NOMO-1 (cell line): ENCODE results near the gene KIF12.

Experiments used
- DNase-seq, 2 experiments: peaks; one replicate each; lab custom pipeline; 2025; ENCODE audit not compliant: unreplicated experiment in 2 of 2; lab: John Stamatoyannopoulos, UW

Gene KIF12

DNA sequence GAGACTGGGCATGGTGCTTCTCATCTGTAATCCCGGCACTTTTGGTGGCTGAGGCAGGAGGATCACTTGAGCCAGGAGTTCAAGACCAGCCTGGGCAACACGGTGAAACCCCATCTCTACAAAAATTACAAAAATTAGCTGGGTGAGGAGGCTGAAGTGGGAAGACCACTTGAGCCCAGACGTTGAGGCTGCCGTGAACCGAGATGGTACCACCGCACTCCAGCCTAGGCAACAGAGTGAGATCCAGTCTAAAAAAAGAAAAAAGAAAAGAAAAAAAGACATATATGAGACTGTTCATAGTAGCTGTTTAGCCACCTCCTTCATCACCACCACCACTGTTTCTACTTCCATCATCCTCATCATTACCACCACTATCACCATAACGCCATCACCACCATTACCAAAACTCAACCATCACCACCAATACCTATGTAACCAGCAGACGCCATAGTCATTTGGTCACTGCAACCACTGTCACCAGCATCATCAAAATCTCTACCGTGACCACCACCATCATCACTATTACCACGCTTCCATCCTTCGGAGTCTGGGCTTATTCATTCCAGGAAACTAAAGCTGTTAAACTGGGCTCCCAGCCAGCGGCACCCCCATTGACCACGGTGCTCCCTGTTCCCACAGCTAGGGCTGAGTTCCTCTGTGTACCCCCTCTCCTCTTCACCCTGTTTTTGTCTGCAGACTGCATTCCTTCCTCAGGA lies 8.4 kb upstream of the KIF12 start:
- DNase-seq: no peak

DNA sequence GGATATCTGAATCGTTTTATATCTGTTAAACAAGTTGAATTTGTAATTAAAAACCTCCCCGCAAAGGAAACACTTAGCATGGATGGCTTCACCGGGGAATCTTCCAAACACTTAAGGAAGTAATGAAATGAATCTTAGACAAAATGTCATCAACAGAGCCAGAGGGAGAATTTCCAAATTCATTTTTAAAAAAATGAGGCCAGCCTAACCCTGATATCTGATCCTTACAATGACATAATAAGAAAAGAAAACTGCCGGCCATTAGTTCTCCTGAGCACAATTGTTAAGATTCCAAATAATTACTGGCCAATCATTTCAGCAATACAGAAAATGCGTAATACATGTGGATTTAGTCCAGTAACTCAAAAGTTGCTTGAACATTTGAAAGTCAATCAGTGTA lies 6.1 kb upstream of the KIF12 start:
- DNase-seq: no peak

DNA sequence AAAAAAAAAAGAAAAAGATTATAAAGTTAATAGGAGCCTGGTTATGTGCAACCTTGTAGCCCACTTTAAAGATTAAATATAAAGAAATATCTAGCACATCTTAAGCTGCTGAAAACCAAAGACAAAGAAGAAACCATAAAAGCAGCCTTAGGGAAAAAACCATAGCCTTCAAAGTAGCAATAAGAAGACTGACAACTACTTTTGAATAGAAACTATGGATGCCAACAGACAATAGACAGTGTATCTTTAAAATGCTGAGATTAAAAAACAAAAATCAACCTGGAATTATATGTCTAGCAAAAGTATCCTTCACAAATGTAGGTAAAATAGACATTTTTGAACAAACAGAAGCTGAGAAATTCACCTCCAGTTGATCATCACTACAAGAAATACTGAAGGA lies 3.4 kb upstream of the KIF12 start:
- no peak for DNase-seq

DNA sequence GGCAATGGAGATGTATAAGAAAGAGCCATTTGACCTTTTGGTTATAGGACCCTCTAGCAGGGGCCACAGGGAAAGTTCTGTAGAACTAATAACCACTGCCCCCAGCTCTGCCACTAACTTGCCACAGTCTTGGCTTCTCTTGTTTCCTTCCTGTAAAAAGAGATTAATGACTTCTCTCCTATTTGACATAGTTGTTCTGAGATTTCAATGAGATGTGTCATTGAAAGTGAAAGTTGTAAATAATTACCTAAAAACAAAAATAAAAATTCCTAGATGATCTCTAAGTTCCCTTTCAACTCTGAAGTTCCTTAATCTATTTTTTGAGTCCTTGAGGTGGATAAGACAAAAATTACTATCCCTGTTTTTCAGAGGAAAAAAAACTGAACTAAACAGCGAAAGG lies 1.4 kb upstream of the KIF12 start:
- no peak for DNase-seq

DNA sequence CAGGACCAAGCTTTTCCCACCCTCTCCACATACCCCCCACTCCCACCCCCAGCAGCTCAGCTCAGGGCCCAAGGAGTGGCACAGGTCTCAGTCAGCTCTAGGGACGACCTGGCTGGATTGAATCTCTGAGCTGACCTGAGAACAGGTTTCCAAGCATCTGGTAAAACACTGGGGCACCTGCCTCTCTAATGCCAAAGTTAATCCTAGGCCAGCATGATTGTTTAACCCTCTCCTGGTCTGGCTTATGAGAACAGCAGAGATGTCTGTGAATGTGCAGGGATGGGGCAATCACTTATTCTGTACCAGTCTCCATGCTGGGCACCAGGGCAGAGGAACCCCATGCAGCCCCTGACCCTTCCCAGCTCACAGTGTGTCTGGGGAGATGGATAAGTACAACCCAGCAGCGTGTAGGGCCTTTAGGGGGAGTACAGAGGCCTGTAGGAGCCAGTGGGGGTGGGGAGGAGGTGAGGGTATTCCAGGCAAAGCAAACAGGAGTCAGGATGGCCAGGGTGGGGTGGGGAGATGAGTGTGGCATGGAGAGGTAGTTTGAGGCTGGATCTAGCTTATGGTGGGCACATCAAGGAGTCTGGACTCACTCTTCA lies 678 bp upstream of the KIF12 start:
- no peak for DNase-seq

DNA sequence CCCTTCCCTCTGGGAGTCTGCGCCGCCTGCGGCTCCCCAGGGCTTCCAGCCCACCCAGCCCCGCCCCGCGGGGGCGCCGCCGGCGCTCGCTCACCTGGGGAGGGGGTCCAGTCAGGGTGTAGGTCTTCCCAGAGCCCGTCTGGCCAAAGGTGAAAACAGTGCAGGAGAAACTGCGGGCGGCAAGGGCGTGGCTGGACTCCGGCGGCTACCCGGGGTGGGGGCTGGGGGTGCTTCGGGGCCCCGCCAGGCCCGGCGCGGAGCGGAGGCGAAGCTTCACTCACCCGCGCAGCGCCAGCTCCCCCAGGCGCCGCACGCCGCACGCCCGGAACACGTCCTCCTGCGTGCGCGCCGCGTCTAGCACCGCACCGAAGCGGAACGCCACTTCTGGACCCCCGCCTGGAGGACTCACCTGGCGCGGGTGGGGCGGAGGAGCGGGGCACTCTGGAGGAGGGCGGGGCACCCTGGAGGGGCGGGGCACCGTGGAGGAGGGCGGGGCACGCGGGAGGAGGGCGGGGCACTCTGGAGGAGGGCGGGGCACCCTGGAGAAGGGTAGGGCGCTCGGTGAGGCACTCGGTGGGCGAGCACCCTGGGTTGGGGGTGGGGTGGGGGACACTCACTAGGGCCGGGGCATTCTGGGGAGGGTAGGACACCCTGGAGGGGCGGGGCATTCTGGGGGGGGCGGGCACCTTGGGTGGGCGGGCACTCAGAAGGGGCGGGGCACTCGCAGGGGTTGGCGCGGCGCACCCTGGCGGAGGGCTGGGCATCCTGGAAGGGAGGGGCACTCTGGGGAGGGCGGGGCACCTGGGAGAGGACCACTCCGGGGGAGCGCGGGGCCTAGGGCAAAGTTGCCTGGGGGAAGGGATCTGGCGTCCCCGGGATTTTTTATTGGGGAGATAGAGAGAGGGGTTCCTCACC lies 814 bp downstream of the KIF12 start:
- no peak for DNase-seq

DNA sequence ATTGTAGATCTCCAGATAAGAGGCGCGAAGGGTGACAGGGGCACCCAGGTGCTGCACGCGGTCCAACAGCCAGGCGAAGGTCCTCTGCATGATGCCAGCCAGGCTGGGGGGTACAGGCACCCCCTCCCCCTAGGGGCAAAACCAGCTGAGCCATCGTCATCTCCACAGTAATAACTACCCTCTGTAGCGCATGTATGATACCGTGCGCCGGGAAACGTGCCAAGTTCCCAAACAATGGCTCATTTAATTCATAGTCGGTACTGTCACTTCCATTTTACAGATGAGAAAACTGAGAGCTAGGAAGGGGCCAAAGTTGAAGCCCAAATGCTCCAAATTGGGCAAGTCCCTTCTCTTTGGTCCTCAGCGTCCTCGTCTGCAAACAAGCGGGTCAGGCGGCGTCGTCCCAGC lies 1.5 kb downstream of the KIF12 start:
- no peak for DNase-seq

DNA sequence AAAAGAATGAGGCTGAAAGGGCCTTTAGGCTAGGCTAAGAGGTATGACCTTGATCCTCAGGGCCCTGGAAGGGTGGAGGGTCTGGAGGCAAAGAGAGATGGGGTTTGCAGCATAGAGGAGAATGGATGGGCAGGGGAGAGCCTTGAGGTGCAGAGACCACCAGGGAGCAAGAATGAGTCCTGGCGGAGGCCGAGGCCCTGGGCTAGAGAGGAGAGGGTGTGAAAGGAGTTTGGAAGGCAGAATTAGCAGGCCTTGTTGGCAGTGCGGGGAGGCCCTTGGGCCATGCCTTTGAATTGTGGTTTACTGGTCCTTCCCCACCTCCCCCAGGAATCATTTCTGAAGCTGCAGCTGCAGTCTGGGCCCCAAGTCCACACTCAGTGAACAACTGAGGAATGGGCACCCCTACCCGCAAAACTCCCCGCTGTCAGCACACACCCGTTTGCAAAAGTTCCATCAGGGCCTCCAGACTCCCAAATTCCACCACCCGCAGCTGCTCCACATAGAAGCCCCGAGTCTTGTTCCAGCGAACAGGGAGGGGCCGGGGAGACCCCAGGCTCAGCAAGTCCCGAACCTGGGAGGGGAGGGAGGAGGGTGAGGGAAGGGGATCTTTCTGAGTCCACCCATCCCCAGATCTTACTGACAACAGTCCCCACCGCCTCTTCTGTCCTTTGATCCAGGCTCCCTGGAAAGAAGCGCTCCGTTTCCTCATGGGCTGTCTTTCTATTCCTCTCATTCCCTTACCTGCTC lies 2.1 kb downstream of the KIF12 start:
- DNase-seq: no peak

DNA sequence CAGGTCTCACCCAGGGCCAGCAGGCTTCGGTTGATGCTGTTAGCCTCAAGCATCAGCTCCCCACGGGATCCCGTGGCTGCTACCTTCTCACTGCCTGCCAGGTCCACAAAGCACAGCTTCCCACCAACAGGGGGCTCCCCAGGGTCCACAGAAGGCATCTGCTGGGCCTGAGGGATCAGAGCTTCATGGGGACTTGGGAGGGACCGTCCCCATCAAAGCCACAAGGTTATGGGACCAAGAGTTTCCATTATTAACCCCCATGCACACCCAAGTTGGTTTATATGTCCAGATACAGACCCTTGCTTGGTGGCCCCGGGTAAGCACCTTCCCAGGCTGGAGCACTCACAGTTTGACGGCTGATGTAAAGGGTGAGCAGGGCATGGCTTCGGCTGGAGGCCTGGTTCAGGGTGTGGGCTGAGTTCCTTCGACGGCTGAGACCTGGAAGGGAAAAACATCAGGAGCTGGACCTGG lies 3.0 kb downstream of the KIF12 start:
- DNase-seq: no peak

DNA sequence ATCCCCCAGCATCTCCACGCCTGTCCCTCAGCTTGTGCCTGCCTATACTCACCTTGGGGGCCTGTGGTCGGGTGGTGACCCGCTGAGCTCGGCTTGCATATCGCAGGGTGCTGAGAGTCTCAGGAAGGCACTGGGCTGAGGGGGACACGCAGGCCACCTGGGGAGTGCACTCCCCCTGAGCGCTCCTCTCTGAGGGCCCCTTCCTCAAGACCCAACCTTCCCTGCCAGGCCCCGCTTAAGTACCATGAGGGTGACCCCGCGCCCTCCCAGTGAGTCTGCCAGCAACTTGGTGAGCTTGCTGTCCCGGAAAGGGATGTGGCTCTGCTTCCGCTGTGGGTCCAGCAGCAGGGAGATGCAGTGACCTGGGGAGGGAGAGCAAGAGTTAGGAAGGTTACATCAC lies 4.1 kb downstream of the KIF12 start:
- DNase-seq: no peak

DNA sequence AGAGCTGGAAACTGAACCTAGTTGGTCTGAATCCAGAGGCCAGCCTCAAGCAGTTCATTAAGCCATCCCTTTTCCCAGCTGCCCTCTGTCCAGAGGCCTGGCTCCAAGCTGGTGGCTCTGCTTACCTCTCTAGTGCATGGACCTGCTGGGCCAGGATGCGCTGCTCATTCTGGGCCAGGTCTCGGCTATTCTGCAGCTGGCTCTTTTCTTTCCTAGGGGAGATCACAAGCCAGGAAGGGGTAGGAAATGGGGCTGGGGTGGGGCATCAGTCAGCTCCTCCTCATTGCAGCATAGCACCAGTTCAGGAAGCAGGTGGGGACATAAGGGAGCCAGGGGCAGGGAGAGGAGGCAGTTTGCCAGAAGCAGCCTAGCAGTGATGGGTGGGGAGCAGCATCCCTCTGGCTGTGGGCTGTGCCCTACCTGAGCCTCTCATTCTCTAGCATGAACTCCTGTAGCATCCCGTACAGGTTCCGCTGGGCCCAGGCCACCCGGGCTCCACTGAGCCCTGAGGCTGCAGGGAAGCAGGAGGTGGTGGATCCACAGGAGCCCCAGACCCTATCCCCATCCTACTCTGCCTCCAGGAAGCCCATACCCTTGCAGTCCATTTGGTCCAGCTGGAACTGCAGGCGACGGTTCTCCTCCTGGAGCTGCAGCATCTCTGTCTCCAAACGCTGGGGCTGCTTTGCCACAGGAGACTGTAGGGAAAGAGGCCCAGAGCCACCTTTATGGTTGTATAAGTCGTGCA lies 5.2 kb downstream of the KIF12 start:
- DNase-seq: no peak

DNA sequence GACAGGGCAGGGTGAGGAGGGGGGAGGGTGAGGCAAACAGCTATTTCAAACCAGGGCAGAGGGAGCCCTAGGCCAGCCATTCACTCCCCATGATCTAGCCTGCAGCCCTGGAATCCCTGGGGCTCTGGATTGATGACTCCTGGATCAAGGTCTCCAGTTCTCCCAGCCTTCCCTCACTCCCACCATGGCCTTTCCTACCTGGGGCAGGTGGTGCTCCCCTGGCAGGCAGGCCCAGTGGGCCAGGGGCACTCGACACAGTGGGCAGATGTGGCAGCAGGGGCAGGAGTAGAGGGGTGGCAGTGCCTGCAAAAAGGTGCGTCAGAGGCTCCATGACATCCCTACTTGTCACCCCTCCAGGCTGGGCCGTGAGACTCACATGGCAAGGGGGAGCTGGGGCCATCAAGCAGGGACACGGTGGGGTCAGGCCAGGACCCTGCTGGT lies 6.0 kb downstream of the KIF12 start:
- DNase-seq: no peak

DNA sequence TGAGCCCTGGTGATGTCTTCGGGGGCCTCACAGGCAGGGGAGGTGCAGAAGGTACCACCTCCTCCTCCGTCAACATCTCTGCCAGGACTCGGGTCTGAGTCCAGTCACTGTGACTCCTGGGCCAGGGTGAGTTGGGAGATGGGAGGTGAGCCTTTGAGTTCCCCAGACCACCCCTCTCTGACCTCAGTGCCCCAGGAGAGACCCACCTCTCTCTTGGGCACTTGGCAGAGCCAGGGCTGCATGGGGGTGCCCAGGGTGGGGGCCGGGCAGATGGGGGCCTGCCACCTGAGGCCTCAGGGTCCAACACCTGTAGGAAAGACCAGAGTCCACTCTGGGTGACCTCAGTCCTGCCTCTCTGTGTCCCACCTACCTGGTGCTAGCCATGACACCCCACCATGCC lies 6.8 kb downstream of the KIF12 start:
- no peak for DNase-seq

DNA sequence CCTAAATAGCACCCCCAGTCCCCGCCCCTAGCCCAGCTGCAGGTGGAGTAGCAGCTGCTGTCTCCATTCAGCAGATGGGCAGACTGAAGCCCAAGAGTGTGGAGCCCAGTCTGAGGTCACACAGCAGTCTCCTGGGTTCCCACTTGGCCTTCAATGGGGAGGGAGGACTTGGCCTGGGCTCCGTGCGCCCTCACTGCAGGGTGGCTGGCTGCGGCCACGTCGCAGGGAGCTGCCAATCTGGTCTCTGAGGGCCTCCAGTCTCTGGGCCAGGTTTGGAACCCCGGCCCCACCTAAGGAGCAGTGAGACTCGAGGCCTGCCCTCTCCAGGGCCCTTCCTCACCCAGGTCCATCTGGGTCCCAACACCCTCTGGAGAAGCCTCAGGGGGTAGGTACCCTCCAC lies 7.4 kb downstream of the KIF12 start:
- no peak for DNase-seq

DNA sequence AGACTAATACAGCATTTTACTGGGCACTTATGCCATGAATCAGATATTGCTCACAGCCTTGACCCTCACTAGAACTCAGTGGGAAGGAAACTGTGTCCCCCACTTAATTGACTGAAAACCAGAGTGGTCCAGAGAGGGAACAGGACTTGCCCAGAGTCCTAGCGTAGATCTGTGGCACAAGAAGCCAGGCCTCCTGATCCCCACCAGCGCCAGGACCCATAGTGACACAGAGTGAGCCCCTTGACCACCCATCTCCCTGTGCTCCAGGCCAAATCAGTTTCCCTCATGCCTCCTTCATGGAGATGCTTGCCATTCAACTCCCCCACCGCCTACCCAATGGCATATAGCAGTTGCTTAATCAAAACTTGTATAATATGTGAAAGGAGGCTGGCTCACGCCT lies 8.3 kb downstream of the KIF12 start:
- DNase-seq: no peak

DNA sequence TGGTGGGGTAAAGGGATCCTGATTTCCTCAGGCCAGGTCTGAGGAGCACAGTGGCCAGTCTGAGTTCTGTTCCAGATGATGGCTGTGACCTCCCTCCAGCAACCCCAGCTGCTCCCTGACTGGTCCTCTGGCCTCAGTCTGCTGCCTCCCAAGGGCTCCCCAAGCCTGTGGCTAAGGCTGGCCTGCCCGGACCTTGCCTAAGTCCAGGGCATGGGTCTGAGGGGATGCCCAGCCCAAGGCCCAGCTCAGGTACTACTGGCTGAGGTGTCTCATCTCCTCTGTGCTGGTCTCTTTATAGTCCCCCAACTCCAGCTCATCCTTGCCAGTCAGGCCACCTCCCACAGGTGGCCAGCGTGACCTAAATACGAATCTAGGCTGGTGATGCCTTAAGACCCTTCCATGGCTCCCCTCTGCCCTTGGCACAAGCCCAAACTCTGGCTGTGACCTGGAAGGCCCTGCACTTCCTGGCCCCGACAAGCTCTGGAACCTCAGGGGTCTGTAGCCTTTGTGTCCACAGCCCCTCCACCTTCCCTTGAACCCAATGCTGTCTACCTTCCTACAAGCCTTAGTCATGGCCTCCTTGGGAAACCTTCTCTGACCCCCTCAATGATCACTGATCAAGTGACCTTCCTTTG lies 9.8 kb downstream of the KIF12 start:
- DNase-seq: no peak

DNA sequence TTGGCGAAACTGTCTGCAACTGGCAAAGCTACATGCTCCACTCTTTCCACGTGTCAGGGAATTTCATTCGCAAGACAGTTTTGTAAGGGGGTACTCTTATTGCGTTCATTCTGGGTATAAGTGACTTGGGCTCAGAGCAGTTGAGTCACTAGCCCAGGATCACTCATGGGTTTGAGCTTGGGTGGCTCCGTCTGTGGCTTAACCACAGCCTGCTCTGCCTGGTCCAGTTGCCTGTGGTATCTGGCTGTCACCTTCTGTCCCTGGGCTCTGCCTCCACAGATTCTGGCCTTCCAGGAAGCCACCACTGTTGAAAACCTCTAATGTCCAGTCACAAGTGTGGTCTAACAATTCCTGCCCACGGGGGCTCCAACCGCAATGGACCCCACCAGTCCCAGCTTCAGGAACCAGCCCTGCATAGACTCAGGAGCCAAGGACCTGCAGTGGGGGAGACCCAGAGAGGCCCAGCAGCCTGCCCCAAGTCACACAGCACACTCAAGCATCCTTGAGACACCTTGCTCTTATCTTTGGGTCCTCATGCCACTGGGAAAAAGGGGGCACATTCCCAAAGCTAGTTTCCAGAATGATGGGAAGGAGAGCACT lies 10.4 kb downstream of the KIF12 start:
- DNase-seq: no peak

DNA sequence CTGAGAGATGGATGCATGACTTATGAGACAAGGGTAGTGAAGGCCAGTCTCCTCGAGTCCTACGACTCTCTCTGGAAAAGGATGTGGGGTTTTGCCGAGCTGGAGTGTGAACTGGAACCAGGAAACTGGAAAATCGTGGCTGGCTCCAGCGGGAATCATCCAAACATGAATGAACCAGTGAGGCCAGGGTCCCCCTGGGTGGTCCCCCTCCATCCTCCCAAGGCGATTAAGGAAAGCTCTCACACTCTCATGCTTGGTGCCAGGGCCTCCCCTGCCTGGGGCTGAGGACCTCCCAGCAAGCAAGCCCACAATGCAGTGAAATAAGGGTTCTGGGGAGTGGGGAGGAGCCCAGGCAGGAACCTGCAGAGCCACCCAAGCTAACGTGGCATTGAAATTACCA lies 11.4 kb downstream of the KIF12 start:
- DNase-seq: no peak

DNA sequence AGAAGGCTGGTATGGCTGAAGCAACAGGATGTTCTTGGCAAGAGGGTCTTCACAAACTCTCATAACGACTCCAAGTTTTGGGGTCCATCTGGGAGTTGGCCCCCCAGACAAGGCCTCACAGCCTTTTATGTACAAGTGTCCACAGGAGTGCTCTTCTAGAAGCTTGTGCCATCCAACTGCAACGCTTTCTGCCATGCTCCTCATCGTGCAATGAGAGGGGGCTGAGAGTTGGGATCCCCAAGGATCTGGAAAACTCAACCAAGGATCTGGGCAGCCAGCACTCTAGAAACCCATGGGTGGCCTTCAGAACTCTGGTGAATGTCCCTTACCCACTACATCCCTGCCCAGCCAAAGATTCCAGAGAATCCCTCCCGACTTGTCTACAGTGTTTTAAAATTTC lies 12.5 kb downstream of the KIF12 start:
- DNase-seq: no peak
